Kidney epithelial cell (primary cell): Measurements from ENCODE around the gene PPP1CA. TPM values are rescaled to one million over a fixed set of nuclear protein-coding genes. Genes with fewer than 3 reads are reported as not detected.

Experiments
- DNase-seq: peaks from one replicate; pipeline ENCODE4 v3.0.0-alpha.2; 2010; ENCODE audit warnings: low read depth
- H3K27me3 ChIP-seq: 2 replicates; pipeline ENCODE4 v1.6.0; 2011; ENCODE audit warnings: low read length; ENCODE audit not compliant: control insufficient read depth, insufficient read depth
- H3K36me3 ChIP-seq: 2 replicates; pipeline ENCODE4 v1.5.1; 2011; ENCODE audit warnings: low read length; ENCODE audit not compliant: control insufficient read depth, insufficient read depth
- H3K4me3 ChIP-seq: 2 replicates; pipeline ENCODE4 v1.5.1; 2011; ENCODE audit warnings: low read depth, mild to moderate bottlenecking, control low read depth, low read length
- total RNA-seq: library from RNA; depleted of rRNA; stranded (reverse); fragments of >200 nt; gene quantifications from 2 replicates; pipeline ENCODE4 v1.2.3, GENCODE V29; 2015
- TF ChIP-seq, protein P1 (sequence below): IDR thresholded peaks from 2 replicates; pipeline ENCODE4 v1.5.1; 2011; ENCODE audit warnings: mild to moderate bottlenecking, moderate library complexity, low read length, control low read depth, inconsistent platforms; ENCODE audit not compliant: insufficient read depth, poor library complexity, severe bottlenecking

PPP1CA gene
- total RNA-seq, 1 donor from 2014 or later: 319 TPM

GRCh38 chr11:67438158-67438902, 36.7 kb upstream of the PPP1CA start:
- Histone ChIP-seq H3K4me3 (no peak overlapping the region), H3K27me3 (no peaks in the 10 kb centered on the region), H3K36me3 (peaks cover 4% of the 10 kb centered on the region)
- no peak for DNase-seq
- TF ChIP-seq, protein P1, sequence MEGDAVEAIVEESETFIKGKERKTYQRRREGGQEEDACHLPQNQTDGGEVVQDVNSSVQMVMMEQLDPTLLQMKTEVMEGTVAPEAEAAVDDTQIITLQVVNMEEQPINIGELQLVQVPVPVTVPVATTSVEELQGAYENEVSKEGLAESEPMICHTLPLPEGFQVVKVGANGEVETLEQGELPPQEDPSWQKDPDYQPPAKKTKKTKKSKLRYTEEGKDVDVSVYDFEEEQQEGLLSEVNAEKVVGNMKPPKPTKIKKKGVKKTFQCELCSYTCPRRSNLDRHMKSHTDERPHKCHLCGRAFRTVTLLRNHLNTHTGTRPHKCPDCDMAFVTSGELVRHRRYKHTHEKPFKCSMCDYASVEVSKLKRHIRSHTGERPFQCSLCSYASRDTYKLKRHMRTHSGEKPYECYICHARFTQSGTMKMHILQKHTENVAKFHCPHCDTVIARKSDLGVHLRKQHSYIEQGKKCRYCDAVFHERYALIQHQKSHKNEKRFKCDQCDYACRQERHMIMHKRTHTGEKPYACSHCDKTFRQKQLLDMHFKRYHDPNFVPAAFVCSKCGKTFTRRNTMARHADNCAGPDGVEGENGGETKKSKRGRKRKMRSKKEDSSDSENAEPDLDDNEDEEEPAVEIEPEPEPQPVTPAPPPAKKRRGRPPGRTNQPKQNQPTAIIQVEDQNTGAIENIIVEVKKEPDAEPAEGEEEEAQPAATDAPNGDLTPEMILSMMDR: no peak

- H3K27me3 ChIP-seq: no peaks in the 10 kb centered on the region
- TF ChIP-seq, protein P1: no peak
- H3K4me3 ChIP-seq: no peak overlapping the region
- peaks cover 4% of the 10 kb centered on the region for H3K36me3 ChIP-seq
- DNase-seq: no peak
Observed at GRCh38 chr11:67437809-67438157, 36.1 kb upstream of the PPP1CA start.

- no peak within 1 kb of the TSS for H3K4me3 ChIP-seq
- H3K36me3 ChIP-seq: peaks cover 4% of the 10 kb centered on the region
- no peak for DNase-seq
- H3K27me3 ChIP-seq: no peaks in the 10 kb centered on the region
- TF ChIP-seq, protein P1: no peak
Observed at GRCh38 chr11:67437082-67437808, 35.6 kb upstream of the PPP1CA start, which contains the start of gene PTPRCAP. PTPRCAP (minus strand) TSS chr11:67437682; CDS start chr11:67437619, 63 bp downstream.

- TF ChIP-seq, protein P1: no peak
- no peak overlapping the region for H3K4me3 ChIP-seq
- H3K36me3 ChIP-seq: peaks cover 4% of the 10 kb centered on the region
Observed at GRCh38 chr11:67436459-67437081, 34.9 kb upstream of the PPP1CA start.

GRCh38 chr11:67435727-67436458, 34.2 kb upstream of the PPP1CA start:
- no peak for DNase-seq
- Histone ChIP-seq H3K4me3 (no peak overlapping the region), H3K27me3 (no peaks in the 10 kb centered on the region), H3K36me3 (peaks cover 4% of the 10 kb centered on the region)
- TF ChIP-seq, protein P1: no peak

More at GRCh38 chr11:67436459-67437081, 34.9 kb upstream of the PPP1CA start:
- no peaks in the 10 kb centered on the region for H3K27me3 ChIP-seq
- DNase-seq: no peak
